Spleen (tissue), 7 donors: ENCODE results near the gene SLC29A1.

Experiments used
- CTCF ChIP-seq, 11 experiments: fragments of 200-600 bp in 7 of 11; fragments of 450-650 bp in 4 of 11; sonication (generic) in 4 of 11; IDR thresholded peaks in 8 of 11; conservative IDR thresholded peaks in 3 of 11; 1 replicate in 7 of 11; 2 replicates in 4 of 11; pipeline versions ENCODE4 v1.4.0 to v1.8.0; 2016 to 2021; ENCODE audit warnings: antibody characterized with exemption in 11 of 11, inconsistent platforms in 4 of 11, mild to moderate bottlenecking in 1 of 11
- POLR2A ChIP-seq, 3 donors: fragments of 450-650 bp; IDR thresholded peaks; one replicate each; pipeline ENCODE4 v1.5.1; 2017; ENCODE audit warnings: antibody characterized with exemption in 3 of 3, mild to moderate bottlenecking in 1 of 3
- POLR2AphosphoS5 ChIP-seq, 3 donors: sonication (generic); formaldehyde crosslinking; IDR thresholded peaks; one replicate each; pipeline ENCODE4 v1.5.1; 2017; ENCODE audit warnings: antibody characterized with exemption in 3 of 3
- donor health status: DM: no; HTN: no; CAD: no; lungs with moderate emphysema.
- donor health status: DM: no; HTN: no; CAD: no.
- donor health status: DM: no; HTN: no; CAD: no.

GRCh38 chr6:44186635-44187025, 36.8 kb upstream of the SLC29A1 start:
- TF ChIP-seq CTCF (IDR thresholded peaks at IDR 0.05 in 8 of 11, conservative IDR thresholded peaks at IDR 0.05 in 3 of 11) (no peak), POLR2A (IDR thresholded peaks at IDR 0.05) (no peak), POLR2AphosphoS5 (IDR thresholded peaks at IDR 0.05) (no peak)
